ENCODE measurements around the gene ARL4C. TPM values are rescaled to one million over a fixed set of nuclear protein-coding genes. Genes with fewer than 3 reads are reported as not detected.

ARL4C gene
- total RNA-seq, 1 experiment from 2014 or later = 111 TPM

DNA sequence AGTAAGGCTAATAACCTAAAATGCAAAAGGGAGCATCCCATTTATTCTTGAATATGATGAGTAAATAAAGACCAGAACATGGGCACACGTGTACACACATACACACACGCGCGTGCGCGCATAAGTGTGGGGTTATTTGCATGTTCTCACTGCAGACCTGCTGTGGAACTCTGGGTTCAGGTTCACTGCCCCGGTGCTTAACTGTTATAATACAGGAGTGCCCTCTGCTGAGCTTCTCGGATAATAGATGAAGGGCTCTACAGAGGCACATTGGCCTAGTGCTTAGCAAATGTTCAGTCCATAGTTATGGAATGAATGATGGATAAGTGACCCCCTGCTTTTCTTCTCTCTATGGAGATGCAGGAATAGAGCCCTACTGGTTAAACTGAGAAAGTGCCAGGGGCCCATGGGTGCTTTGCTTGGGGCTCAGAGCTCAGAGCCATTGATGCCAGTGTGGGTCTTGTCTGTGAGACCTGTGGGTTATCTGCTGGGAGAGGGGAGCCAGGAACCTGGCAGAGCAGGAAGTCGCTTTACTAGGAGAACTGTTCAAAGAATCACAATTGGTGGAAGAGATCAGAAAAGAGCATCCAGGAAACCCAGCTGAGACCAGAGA is 3.6 kb upstream of the ARL4C start:
- peak; percentile 67 for DNase-seq (ENCODE audit: low read depth)

- DNase-seq (ENCODE audit: low read depth) = no peak
Measured at GRCh38 chr2:234497594-234498235, 834 bp upstream of the ARL4C start.

GRCh38 chr2:234496055-234496834 is 636 bp downstream of the ARL4C start:
- DNase-seq (ENCODE audit: low read depth) = peak; percentile 62

- DNase-seq (ENCODE audit: low read depth) = peak; percentile 17
Measured at GRCh38 chr2:234495251-234496054, 1.4 kb downstream of the ARL4C start.

- peak; percentile 62 for DNase-seq (ENCODE audit: low read depth)
Measured at GRCh38 chr2:234494361-234495250, 2.3 kb downstream of the ARL4C start.

DNA sequence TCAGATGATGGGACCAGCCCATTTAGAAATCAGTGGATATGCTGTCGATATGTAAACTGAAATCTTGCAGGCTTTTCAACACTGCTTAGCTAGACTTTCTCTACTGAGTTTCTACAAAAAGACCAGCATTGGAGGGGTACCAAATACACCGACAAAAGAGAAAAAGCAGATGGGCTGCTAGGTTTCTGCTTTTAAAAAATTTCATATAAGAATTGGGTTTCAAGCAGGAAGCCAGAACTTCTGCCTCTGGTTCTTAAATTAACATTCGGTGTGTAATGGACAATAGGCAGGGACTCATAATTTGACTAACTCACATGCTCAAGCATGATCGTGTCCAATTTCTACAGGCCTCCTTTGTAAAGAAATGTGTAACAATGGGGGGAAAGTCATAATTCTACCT is 3.1 kb downstream of the ARL4C start:
- DNase-seq (ENCODE audit: low read depth) = no peak

- DNase-seq (ENCODE audit: low read depth) = no peak
Measured at GRCh38 chr2:234492717-234493485, 4.0 kb downstream of the ARL4C start.

- DNase-seq (ENCODE audit: low read depth) = peak; percentile 36
Measured at GRCh38 chr2:234491897-234492296, 5.0 kb downstream of the ARL4C start.

- no peak for DNase-seq (ENCODE audit: low read depth)
Measured at GRCh38 chr2:234491281-234491680, 5.6 kb downstream of the ARL4C start.

DNA sequence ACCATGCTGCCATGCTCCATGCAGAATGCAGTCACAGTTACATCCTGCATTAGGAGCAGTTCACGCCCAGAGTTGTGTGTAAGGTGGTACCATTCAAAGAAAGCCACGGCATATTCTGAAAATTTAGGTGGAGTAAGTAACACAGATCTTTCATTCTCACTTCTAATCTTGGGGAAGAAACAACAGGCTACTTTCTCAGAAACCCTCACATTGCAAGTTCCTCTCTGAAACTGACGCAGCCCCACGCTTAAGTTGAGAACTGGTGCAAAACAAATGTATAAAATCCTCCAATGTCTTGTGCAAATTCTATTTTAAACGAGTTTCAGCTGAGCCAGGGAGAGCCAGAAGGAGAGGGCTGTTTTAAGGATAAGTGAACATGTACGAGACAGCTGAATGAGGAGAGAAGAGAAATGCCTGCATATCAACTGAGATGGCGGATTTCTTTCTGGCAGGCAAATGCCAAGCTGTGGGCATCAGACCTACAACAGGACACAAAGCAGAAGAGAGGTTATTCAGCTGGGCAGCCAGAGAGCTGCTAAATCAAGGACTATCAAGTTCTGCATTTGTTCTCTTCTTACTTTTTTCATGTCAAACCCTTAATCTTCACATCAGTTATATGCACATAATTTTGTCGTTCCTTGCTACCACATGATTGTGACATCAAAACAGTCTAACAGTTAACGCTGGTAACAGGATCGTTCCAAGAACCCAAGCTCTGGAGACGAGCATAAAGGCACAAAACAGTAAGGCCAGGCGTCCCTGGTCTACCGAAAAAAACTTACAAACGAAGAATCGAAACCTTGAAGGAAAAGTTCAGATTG is 6.4 kb downstream of the ARL4C start:
- DNase-seq (ENCODE audit: low read depth) = no peak

DNA sequence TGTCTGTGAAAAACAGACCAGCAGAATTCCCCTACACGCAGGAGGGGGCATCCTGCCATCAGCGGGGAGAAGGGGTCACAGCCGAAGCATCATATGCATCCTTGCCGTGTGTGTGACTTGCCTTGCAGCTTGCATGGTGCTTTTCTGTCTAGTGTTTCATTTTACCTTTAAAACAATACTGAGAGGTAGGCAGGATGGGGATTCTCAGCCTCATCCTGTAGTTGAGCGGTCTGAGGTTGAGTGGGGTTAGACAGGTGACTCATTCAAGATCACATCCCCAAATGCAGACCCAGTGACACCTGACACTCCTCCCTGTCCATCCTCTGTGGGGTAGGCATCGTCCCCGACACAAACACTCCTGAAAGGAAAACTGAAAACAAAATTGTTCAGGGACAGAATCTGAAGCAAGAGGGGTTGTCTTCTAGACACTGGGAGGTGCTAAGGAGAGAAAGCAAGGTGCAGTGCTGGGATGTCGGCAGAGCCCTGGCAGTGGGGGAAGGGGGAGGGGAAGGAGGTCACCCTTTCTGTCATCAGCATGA is 7.9 kb downstream of the ARL4C start:
- DNase-seq (ENCODE audit: low read depth) = peak; percentile 52

DNA sequence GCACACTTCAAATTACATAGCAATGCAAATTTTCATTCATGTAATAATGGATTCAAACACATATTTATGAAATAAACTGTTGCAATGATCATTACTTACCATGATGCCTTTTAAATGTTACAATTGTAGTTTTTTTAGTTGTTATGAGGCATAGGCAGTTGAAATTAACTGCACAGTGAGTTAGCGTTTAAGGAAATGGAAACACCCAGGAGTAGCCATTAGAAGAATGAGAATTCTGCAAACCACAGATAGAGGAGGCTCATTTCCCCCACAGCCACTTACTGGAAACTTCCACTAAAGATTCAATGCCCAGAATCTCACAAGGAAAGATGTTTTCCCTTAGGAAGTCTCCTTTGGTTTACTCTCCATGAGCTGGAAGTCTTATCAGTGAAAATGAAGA is 8.4 kb downstream of the ARL4C start:
- DNase-seq (ENCODE audit: low read depth) = no peak

- no peak for DNase-seq (ENCODE audit: low read depth)
Measured at GRCh38 chr2:234487356-234487755, 9.5 kb downstream of the ARL4C start.

DNA sequence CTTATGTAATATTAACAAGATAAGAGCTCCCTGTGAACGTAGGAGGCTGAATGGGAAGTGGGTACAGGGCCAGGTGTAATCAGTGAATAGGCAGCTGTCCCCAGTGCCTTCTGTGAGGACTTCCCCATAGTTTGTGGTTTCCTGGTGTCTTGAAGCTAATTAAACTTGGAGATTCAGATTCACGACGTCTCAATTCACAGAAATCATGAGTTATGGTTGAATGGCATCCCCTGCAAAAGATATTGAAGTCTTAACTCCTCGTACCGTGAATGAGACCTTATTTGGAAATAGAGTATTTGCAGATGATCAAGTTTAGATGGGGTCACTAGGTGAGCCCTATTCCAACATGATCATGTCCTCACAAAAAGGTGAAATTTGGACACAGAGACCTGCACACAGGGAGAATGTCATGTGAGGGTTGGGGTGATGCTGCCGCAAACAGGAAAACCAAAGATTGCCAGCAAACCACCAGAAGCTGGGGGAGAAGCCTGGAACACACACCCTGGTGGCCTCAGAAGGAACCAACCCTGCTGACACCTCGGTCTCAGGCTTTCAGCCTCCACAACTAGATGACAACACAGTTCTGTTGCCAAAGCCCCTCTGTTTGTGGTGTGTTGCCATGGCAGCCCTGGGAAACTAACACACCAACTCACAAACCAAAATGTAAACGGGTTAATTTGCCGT is 13.2 kb downstream of the ARL4C start:
- peak; percentile 39 for DNase-seq (ENCODE audit: low read depth)

- no peak for DNase-seq (ENCODE audit: low read depth)
Measured at GRCh38 chr2:234481301-234481700, 15.6 kb downstream of the ARL4C start.

DNA sequence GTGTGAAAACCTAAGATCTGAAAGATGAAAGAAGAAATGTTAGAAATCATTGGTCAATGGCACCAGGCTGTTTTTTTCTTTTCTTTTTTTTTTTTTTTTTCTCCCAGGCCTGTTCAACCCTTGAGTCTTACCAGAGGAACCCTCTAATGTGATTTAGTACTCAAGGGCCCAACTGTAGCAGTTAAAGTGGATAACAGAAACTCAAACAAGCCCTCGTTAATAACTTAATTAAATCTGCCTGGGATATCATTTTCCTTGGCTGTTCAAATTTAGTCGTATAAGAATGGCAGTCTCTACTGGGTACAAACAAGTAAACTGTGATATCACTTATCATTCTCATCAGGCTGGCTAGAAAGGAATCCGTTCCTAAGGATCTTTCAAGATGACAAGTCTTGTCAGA is 16.5 kb downstream of the ARL4C start:
- DNase-seq (ENCODE audit: low read depth) = no peak

- no peak for DNase-seq (ENCODE audit: low read depth)
Measured at GRCh38 chr2:234479465-234479864, 17.4 kb downstream of the ARL4C start.

Data from HT1080 (cell line).